HG03457 (cell line): ENCODE measurements around the gene SLC16A14.
"Not testable (repeated sequence)": the region's sequence is repeated elsewhere in the genome, so short reads cannot be mapped to it uniquely, and the experiment has no call there.

Experiments
- ATAC-seq: cut with Tn5 transposase; IDR thresholded peaks from one replicate; pipeline ENCODE4 v1.9.1; 2021; ENCODE audit warnings: moderate number of reproducible peaks; ENCODE audit not compliant: unreplicated experiment

Gene SLC16A14, protein sequence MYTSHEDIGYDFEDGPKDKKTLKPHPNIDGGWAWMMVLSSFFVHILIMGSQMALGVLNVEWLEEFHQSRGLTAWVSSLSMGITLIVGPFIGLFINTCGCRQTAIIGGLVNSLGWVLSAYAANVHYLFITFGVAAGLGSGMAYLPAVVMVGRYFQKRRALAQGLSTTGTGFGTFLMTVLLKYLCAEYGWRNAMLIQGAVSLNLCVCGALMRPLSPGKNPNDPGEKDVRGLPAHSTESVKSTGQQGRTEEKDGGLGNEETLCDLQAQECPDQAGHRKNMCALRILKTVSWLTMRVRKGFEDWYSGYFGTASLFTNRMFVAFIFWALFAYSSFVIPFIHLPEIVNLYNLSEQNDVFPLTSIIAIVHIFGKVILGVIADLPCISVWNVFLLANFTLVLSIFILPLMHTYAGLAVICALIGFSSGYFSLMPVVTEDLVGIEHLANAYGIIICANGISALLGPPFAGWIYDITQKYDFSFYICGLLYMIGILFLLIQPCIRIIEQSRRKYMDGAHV

DNA sequence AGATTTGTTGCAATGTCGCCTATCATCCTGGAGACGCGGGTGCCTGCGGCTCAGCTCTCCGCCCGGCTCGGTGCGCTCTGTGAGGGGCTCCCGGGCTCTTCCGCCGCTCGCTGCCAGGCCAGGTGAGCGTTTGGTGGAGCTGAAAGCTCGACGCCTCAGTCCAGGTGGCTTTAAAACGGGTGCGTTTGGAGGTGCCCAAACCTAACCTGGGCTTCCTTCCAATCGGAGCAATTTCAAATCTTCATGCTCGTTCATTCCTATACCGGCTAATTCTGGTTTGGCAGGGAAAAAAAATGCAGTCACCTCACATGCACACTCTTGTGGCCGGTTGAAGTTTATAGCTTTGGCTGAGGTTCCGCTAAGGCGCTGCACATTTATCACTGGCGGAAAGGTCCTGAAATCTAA, at the start of gene SLC16A14:
SLC16A14 (minus strand) TSS at position 274 of the 405 bp plus-strand sequence. CDS start 9,572 bp downstream, outside the sequence.
- ATAC-seq = no peak

DNA sequence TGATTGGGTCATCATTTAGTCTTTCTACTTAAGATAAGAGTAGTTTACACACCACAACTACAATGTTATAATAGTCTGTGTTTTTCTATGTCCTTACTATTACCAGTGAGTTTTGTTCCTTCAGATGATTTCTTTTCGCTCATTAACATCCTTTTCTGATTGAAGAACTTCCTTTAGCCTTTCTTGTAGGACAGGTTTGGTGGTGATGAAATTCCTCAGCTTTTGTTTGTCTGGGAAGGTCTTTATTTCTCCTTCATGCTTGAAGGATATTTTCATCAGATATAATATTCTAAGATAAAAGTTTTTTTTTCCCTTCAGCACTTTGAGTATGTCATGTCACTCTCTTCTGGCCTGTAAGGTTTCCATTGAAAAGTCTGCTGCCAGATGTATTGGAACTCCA, 38.0 kb upstream of the SLC16A14 start:
- no peak for ATAC-seq

DNA sequence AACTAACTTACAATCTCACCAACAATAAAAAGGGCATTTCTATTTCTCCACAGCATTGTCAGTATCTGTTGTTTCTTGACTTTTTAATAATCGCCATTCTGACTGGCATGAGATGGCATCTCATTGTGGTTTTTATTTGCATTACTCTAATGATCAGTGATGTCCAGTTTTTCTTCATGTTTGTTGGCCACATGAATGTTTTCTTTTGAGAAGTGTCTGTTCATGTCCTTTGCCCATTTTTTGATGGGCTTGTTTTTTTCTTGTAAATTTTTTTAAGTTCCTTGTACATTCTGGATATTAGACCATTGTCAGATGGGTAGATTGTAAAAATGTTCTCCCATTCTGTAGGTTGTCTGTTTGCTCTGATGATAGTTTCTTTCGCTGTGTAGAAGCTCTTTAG, 33.2 kb upstream of the SLC16A14 start:
- ATAC-seq = not testable (repeated sequence)

DNA sequence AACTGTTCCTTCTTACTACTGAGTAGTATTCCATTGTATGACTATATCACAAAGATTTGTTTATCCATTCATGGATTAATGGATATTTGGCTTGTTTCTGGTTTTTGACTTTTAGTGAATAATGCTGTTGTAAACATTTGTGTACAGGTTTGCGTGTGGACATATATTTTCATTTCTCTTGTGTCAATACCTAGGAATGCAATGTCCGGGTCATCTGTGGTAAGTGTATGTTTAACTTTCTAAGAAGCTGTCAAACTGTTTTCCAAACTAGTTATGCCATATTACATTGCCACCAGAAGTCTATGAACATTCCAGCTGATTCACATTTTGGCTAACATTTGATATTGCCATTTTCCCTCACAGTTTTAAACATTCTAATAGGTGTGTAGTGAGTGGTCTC, 29.1 kb upstream of the SLC16A14 start:
- ATAC-seq = no peak

DNA sequence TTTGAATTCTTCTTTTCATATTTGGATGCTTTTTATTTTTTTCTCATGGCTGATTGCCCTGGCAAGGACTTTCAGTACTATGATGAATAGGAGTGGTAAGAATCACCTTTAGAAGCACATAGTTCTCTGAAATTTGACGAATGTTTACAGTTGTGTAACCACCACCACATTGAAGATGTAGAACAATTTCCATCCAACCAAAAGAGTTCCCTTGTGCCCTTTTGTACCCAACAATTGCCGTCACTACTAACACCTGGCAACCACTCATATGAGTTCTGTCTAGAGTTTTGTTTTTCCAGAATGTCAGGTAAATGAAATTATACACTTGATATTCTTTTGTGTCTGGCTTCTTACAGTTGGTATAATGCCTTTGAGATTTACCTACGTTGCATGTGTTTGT, 28.7 kb upstream of the SLC16A14 start:
- ATAC-seq = no peak

DNA sequence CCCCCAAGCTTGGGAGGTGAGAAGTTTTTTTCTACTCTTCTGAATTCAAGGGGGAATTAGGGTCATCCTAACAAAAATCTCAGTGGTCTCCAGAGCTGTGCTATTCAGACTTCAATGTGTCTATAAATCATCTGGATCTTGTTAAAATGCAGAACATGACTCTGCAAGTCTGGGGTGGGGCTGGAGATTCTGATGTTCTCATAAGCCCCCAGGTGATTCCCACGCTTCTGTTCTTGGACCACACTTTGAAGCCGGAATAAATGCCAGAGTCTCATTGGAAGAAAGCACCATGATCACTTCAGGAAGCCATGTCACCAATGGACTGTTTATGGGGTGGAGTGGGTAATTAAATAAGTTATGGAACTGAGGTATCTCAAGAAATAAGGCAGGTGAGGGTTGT, 22.2 kb upstream of the SLC16A14 start:
- ATAC-seq = no peak

DNA sequence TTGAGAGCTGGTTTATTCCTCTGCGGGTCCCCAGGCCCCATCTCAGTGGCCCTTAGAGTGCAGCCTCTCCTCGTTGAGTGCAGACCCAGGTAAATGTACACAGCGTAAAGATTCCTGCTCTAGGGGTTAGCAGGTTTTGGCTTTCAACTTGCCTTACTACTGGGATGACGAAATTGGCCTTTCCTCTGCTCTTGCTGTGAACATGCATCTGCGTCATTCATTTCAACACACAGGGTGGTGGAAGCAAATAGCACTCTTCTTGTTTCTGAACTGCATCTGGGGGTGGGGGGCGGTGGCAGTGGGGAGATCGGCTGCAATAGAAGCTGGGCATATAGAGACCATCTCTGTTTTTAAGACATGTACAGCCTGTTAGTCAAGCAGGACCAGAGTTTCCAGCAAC, 16.5 kb upstream of the SLC16A14 start:
- ATAC-seq = no peak

DNA sequence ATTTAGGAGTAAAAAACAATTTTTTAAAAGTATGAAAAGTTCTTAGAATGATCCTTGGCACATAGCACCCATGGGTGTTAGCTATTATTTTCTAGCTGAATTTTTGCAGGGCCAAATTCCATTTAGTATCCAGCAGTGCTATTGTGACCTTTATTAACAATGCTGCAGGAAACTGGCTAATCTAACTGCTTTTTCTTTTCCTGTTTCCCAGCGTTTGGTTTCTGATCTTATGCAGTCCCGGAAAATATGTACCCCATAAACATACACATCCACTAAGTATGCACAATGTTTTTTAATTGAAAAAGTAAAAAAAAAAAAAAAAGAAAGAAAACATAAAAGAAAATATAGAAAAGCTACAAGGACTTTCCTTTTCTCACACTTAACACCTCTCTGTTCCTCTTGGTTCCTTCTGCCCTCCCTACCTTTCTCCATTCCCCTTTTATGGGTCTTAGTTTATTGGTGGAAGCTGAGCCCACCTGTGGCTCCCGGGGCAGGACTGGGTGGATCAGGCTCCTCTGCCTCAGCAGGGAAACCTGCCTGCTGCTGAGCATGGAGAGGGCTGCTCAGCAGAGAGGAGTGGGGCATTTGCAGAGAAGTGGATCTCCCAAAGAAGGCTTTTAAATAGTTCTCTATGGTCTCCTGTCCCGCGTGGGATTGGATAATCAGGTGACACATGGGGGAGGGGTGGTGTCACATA, 9.3 kb upstream of the SLC16A14 start:
- no peak for ATAC-seq

DNA sequence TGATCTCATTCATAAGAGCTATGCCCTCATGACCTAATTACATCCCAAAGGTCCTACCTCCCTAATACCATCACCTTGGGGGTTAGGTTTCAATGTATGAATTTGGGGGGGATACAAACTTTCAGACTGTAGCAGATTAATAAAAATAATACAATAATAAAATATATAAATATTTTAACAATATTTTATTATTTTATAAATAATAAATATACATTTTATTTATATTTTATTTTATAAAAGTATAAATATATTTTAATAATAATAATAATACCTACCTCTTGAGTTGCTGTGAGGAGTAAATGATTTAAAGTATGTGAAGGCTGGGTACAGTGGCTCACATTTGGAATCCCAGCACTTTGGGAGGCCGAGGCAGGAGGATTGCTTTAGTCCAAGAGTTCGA, 8.1 kb upstream of the SLC16A14 start:
- ATAC-seq = no peak

DNA sequence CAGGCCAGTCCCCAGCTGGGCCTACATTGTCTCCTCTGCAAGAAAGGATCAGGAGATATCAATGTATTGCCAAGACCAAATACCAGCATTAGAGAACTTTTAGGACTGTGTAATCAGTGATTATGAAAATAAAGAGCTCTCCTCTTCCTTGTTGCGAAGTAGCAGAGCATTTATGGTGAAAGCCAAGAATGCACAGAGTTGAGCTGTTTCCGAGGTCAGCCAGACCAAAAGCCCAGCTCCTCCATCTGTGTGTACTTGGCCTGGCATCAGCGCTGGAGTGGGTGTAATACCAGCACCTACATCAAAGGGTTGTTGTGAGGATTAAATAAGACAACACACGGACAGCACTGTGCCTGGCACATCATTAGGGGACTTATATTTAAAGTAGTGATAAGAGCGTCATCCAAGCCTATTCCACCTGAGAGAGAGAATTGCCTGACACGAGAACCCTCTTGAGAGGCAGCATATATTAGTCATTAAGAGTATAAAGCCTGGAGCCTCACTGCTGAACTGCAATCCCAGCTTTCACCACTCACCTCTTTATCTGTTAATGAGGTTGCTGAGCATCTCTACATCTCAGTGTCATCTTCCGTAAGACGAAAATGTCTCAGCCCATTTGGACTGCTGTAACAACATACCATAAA, 7.4 kb upstream of the SLC16A14 start:
- ATAC-seq = no peak

DNA sequence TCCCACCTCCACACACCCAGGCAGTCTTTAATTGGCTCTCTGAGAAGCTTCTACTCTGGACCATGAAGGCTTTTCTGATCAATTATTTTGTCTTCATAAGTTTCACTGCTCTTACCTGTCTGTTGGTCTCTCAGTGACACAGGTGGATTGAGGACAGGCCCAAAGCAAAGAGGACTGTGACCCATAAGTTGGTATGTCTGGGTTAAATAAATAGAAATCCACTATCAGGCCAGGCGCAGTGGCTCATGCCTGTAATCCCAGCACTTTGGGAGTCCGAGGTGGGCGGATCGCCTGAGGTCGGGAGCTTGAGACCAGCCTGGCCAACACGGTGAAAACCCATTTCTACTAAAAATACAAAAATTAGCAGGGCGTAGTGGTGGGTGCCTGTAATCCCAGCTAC, 2.7 kb upstream of the SLC16A14 start:
- no peak for ATAC-seq

DNA sequence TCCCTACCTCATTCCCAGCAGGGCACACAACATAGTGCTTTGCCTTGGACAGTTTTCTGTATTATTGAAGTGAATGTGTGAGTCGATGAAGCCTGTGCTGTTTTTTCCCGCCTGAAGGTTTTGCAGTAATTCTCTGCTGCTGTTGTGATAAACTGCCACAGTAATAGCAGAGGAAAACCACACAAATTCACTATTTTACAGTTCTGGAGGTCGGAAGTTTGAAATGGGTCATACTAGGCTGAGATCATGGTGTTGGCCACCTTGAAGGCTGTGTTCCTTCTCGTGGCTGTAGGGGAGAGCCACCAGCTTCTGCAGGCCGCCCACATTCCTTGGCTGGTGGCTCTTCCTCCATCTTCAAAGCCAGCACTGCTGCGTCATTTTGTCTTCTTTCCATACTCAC, 678 bp upstream of the SLC16A14 start:
- no peak for ATAC-seq

DNA sequence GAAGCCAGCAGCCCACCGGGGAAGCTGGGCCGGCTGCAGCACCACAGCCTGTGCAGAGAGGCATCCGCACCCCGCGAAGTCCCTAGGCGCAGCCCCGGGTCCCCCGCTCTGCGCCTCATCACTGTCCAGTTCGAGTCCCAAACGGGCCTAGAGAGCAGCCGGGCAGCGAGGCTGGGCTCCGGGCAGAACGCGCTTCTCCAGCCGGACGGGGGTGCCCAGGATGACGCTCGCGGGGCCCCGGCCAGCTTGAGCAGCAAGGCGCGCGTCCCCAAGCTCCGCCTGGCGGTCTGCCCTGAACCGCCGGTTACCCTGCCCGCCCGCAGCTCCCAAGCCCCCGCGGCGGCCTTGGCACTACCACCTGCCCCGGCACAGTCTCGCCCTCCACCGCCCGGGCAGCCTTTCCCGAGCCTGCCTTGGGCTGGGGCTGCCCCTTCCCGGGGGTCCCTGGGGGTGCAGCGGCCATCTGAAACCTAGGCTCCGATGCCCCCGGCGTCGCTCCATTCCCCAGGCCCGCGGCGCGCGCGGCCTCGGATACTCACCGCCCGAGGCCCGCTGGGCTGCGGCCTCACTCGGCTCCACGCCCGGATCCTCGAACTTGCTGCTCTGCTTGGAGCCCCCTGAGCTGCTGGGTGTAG, 591 bp downstream of the SLC16A14 start:
- no peak for ATAC-seq

DNA sequence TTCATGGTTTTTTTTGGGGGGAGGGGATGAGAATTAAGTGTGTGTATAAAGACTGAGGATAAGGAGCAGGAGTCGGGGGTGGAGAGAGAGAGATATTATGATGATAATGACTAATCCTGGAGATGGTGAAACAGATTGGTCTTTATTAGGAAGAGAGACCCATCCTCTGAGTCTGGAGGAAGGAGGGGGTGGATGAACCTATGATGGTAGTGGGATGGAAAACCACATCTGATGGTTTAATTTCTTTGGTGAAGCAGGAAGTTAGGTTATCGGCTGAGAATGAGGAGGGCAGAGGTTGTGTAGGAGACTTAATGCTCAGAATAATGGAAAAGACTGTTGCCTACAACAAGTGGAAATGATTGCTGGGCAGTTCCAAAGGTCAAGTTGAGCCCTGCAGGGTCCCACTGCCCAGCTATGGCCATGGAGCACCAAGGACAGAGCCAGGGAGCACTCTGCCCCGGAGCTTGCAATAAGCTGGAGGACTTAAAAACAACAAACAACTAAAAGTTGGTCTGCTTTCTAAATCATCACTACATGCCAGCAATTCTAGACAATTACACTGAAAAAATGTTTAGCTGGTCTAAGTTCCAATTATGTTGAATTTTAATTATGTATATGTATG, 7.9 kb downstream of the SLC16A14 start:
- ATAC-seq = no peak

DNA sequence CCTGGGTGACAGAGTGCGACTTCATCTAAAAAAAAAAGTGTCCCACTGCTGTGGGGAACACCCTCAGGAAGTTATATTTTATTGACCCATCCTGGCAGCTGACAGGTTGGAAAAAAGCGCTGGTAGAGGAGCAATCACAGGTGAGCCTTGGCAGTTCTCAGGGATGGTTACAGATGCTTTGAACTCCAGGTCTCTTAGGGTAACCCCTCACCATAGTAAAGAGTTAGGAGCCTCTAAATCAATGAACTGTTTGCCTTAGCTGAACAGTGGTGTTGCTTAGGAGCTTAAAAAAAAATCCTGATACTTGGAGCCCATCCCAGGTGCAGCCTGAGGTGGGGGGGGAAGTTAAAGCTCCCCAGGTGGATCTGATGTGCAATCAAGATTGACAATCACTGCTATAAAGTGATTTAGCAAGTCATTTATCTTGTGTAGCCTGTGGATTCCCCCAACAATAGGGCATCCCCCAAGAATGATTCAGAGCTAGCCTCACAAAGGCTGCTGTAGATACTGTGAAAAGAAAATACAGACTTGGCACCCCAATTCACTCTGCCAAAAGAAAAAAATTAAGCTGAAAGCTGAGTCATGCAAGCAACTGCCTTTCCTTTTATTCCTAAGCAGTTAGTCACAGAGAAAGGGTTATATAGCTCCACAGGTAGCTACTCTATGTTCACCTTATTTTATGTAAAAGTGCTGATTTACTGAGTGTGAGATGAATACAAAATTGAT, 14.8 kb downstream of the SLC16A14 start:
- ATAC-seq = no peak

DNA sequence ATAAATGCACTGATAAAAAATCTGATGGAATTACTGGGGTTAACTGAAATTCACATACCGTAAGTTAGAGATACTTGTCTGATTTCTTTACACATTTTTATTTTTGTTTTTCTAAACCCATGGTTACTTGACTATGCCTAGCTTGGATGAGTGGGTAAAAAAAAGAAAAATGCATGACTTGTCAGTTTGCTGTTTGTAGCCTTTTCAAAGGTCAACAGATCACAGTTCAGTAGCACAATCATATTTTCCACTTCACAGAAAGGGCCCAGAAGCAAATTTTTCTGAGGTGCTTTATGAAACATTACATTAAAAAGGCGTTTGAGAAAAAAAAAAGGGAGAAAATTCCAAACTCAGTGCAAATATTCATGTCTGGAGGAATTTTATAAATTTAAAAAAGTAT, 16.4 kb downstream of the SLC16A14 start:
- ATAC-seq = no peak

DNA sequence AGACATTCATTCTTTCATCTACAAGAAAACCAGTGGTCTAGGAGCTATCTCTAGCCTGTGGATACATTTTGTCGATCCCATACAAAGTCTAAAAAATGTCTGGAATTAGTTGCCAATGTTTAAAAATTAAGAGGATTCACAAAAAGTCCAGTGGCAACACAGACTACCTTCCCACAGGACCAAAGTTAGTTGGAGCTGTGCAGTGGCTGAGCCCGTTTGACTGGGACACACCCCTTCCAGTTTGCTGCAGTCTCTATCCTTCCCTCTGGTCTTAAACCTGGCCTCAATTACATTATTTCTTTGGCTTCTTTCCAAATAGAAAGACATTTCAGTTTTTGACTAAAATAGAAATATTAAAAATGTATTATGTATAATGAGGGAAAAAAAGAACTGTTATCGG, 18.6 kb downstream of the SLC16A14 start:
- no peak for ATAC-seq

DNA sequence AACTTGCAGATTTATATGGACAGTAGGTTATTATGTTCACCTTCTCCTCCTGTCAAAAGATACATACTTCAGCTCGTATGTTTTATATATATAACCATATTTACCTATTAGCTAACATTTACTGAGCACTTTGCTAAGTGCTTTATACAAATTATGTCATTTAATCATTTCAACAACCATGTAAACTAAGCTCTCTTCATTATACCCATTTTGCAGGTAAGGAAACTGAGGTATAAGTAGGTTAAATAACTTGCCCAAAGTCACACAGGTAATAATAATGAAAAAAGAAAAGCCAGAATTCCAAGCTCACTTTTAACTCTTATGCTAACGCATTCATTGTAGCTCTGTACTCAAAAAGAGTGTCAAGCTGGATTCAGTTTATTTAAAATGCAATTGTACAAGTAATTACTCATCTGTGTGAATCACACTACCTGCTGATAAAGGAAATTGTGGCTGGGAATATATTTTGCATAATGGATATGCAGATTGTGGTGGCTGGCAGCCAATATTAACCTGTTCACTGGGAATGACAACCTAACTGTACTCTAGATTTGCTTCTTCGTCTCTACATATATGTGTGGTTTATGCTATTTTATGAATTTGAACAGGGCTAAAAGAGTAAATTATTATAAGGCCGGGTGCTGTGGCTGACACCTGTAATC, 20.6 kb downstream of the SLC16A14 start:
- no peak for ATAC-seq

DNA sequence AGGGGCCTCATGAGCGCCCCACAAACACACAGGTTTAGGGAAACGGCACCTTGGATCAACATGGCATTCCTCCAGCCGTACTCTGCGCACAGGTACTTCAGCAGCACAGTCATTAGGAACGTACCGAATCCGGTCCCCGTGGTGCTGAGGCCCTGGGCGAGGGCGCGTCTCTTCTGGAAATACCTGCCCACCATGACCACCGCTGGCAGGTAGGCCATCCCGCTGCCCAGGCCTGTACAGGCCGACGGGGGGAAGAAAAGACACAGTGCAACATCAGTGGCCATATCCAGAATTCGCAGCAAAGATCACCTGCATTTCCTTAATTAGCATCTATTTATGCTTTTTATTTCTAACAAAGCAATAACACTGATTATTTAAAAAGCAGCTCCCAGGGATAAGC, 22.2 kb downstream of the SLC16A14 start:
- no peak for ATAC-seq

DNA sequence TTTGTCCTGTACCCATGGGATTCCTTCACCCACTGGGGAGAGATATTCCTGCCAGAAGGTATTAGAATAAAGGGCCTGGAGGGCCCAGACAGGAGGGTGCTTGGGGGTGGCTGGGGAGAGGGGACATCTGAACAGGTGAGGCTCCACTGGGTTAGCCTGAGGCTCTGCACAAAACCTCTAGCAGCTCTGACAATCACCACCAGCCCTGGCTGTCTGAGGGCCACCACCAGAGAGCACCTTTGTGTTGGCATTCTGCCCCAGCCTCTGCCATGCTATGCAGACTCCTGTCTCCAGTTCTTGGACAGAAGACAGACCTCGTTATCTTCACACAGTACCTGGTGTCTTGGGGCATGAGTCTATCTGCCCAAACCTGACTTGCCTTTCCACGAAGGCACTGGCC, 25.3 kb downstream of the SLC16A14 start:
- ATAC-seq = no peak
